ENCODE measurements around the gene AEBP2.
"Not testable (repeated sequence)": the region's sequence is repeated elsewhere in the genome, so short reads cannot be mapped to it uniquely, and the experiment has no call there.

The AEBP2 gene

DNA sequence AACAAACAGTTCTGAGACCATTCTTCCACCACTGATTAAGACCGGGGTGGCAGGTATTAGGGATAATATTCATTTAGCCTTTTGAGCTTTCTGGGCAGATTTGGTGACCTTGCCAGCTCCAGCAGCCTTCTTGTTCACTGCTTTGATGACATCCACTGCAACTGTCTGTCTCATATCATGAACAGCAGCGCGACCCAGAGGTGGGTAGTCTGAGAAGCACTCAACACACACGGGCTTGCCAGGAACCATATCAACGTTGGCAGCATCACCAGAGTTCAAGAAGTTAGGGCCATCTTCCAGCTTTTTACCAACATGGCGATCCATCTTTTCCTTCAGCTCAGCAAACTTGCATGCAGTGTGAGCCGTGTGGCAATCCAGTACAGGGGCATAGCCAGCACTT lies 16.9 kb downstream of the AEBP2 start:
- DNase-seq: no peak

- DNase-seq: no peak
Measured at GRCh38 chr12:19457561-19457960, 18.3 kb downstream of the AEBP2 start.

- no peak for DNase-seq
Measured at GRCh38 chr12:19458733-19459132, 19.4 kb downstream of the AEBP2 start.

DNA sequence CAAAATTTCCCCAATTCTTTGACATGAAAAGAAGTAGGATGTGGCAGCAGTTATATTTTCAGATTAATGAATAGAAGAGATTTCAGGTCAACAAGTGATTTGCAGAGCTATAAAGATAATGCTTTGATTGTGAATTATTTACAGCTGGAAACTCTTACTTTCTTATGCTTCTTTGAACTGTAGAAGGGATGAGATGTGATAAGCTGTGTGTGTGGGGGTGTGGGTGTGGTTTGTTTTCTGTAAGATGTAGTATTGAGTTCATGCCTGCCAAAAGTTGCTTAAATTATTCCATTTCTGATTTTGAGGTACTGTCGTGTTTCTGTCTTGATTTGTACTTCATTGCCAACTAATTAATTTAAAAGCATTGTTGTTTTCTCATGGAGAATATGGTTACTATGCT lies 22.7 kb downstream of the AEBP2 start:
- no peak for DNase-seq

DNA sequence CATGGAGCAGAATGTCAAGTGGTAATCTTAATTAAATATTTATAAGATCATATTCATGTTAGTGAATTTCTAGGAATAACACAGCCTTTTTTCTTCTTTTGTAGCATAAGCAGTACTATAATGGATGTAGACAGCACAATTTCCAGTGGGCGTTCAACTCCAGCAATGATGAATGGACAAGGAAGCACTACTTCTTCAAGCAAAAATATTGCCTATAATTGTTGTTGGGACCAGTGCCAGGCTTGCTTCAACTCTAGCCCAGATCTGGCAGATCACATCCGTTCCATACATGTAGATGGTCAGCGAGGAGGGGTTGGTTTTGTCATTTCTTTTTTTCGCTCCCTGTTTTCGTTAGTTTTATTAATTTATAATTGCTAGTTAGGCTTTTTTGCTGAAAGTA lies 23.1 kb downstream of the AEBP2 start:
- no peak for DNase-seq

- DNase-seq: no peak
Measured at GRCh38 chr12:19464192-19464580, 24.9 kb downstream of the AEBP2 start.

DNA sequence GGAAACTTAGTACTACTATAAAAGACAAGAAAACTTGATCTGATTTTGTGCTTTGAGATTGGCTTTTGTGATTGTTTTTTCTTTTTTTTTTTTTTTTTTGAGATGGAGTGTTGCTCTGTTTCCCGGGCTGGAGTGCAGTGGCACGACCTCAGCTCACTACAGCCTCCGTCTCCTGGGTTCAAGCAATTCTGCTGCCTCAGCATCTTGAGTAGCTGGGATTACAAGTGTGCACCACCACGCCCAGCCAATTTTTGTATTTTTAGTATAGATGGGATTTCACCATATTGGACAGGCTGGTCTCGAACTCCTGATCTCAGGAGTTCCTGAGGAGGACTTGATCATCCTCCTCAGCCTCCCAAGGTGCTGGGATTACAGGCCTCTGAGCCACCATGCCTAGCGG lies 26.4 kb downstream of the AEBP2 start:
- no peak for DNase-seq

- no peak for DNase-seq
Measured at GRCh38 chr12:19474147-19474546, 34.9 kb downstream of the AEBP2 start.

GRCh38 chr12:19475884-19476505 lies 36.7 kb downstream of the AEBP2 start:
- DNase-seq: not testable (repeated sequence)

- DNase-seq: no peak
Measured at GRCh38 chr12:19477071-19477470, 37.8 kb downstream of the AEBP2 start.

- no peak for DNase-seq
Measured at GRCh38 chr12:19480459-19480858, 41.2 kb downstream of the AEBP2 start.

DNA sequence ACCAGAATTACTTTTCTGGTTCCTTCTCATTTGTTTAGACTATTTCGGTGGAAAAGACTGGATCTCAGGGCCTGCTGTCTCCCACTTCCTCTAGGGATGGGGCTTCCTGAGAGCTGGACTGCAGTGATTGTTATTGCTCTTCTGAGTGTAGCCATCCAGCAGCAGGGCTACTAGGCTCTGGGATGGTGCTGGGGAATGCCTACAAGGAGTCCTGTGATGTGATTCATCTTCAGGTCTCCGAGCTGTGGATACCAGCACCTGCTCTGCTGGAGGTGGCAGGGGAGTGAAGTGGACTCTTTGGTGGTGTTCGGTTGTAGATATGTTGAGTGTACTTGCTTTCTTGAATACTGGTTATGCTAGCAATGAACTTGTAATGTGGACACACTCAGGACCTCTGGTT lies 42.7 kb downstream of the AEBP2 start:
- DNase-seq: no peak

DNA sequence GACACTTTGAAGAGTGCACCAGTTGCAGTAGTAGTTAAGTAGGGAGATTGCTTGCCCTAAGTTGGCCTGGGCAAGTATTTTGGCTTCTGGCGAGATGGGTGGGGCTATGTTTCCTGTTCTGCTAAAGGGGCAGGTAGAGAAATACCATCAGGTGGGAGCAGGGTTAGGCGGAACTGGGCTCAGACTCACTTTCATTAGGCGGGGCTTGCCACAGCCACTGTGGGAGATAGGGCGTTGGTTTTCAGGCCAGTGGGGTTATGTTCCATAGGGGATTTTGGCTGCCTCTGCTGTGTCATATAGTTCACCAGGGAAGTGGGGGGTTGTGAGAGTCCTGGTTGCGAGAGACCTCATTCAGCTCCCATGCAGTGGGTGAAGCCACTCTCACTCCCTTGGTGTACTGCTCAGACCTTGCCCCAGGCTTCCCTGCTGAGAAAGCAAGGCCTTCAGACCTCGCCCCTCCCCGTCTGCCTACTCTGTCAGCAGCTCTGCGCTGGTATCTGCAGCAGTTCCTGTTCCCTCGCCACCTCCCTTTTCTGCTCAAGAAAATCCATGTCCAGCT lies 43.3 kb downstream of the AEBP2 start:
- no peak for DNase-seq

- no peak for DNase-seq
Measured at GRCh38 chr12:19483727-19484126, 44.4 kb downstream of the AEBP2 start.

DNA sequence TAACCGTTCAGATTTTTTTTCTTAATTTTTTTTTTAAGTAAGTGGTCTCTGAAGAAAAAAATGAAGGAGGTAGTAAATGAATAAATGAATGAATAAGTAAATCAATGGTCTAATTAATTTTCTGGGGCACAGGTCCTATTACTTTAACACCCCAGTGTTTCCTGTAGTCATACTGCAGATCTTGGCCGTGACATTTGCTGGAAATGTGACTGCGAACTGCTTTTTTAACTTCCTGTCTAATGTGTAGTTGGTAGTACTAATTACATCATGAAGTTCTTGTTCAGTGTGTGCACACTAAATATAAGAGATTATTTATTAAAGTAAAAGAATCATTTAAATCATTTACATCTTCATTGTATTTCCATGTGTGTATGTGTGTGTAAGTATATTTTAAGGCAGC lies 45.4 kb downstream of the AEBP2 start:
- no peak for DNase-seq

DNA sequence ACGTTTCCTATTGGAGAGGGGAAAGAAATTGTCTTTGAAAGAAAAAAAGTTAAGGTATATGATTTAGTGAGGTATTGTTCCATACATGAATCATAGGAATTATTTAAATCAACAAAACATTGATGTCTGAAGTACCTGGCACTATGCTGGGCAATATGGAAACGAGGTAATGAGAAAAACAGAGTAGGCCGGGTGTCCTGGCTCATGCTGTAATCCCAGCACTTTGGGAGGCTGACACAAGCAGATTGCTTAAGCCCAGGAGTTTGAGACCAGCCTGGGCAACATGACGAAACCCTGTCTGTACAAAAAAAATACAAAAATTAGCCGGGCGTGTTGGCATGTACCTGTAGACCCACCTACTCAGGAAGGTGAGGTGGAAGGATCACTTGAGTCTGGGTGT lies 45.9 kb downstream of the AEBP2 start:
- DNase-seq: no peak

GRCh38 chr12:19489168-19489567 lies 49.9 kb downstream of the AEBP2 start:
- no peak for DNase-seq

GRCh38 chr12:19490908-19491307 lies 51.6 kb downstream of the AEBP2 start:
- DNase-seq: no peak

DNA sequence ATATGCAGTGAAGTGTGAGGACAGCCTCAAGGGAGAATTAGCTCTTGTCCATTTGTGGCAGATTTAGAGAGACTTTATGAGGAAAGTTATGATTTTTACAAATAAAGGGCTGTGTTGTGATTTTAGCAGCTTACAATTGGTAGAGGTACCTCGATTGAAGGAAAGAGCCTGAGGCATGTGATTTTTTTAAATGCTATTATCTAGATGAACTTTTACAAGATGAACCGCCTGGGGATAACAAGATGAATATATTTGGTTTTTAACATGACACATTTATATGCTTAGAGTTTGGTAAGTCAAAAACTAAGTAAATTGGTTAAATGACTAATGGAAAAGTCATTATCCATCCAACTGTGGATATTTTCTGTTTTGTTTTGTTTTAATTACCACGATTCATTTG lies 52.6 kb downstream of the AEBP2 start:
- DNase-seq: no peak

DNA sequence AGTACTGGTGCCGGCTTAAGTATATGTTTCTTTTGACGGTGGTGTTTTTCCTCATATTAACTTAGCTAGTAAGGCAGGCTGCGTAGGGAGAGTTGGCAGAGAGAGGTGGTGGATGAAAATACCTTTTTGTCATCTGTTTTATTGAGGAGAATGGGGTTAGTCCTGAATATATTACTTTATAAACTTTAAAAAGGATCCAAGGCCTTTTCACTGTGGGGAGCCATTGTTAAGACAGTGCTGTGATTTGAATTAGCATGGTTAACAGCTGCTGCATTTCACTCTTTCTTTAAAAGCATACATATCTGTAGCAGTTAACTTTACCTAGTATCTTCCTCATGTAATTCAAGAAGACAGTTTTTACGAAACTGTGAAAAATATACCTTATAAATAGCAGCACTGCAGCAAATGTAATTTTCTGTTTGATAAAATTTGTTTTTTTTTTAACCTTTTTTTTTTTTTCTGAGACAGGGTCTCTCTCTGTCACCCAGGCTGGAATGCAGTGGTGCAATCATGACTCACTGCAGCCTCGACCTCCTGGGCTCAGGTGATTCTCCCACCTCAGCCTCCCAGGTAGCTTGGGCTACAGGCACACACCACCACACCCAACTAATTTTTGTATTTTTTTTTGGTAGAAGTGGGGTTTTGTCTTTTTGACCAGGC lies 57.1 kb downstream of the AEBP2 start:
- DNase-seq: no peak

DNA sequence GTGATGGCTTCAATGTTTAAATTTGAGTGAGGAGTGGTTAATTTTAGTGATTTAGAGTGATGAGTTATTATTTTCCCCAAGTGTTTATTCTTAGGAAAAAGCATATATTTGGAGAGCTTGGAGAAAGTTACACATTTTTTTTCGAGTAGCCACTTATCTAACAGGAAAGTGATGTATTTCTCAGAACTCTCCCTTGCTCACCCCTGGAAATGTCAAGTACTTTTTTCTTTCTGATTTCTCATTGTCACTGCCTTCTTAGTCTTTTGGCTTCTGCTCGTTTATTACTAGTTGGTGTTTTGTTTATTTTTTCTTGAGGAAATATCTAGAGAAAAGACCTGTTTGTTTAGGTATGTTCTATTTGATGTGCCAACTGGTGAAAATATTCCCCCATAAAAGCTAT lies 58.8 kb downstream of the AEBP2 start:
- DNase-seq: no peak

DNA sequence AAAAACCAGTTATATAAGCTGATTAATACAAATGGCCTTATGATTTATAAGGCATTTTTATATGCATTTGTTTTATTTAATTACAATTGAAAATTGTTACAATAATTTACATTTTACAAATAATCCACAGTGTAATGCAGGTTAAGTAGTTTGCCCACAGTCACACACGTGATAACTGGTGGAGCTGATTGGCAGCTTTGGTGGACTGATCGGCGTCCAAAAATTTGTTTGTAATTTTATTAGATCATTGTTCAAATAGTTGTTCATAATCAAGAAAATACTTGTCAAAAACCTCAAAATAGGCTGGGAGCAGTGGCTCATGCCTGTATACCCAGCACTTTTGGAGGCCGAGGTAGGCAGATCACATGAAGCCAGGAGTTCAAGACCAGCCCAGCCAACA lies 59.7 kb downstream of the AEBP2 start:
- no peak for DNase-seq

- no peak for DNase-seq
Measured at GRCh38 chr12:19506497-19506896, 67.2 kb downstream of the AEBP2 start.

- no peak for DNase-seq
Measured at GRCh38 chr12:19507823-19508222, 68.5 kb downstream of the AEBP2 start.

DNA sequence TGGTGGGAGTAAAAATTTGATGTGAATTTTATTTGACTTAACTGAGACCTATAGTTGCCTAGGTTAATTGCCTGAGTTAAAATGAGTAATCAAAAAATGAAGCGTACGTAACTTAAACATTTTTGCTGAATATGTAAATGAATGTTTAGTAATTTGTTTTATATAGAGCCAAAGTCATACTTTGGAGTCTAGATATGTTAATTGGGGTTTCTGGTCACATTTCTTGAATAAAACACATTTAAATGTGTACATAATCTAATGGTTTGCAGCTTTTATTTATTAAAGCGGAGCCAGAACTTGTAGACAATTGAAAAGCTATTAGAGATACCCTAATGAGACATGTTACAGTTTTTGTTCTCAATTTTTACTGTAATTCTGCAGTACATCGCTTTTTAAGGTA lies 71.2 kb downstream of the AEBP2 start:
- DNase-seq: no peak
